C4-2B (cell line): ENCODE results near the gene IL17F.

Source experiments
- ZFX ChIP-seq: fragments of 450-650 bp; IDR thresholded peaks from 2 replicates; pipeline ENCODE4 v1.6.1; 2017
- TF ChIP-seq, protein P1 (sequence below): fragments of 450-650 bp; conservative IDR thresholded peaks from 2 replicates; pipeline ENCODE4 v1.5.1; 2017; ENCODE audit warnings: mild to moderate bottlenecking

DNA sequence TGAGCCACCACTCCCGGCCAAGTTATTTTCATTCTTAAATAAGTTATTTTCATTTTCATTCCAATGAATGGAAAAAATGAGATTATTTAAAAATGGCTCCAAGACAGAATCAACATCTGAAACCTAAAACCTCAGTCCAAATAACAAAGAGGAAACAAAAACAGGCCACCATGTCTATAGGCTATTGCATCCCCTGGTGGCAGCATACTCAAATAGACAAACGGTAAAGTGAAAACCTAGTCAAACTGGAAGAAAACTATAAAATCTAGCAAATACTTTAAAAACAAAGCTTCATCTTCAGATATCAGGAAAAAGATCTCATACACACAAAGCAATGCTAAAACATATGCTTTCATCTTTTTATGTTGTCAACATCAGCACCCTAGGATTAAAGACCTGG lies 37.2 kb downstream of the IL17F start:
- TF ChIP-seq, protein P1, sequence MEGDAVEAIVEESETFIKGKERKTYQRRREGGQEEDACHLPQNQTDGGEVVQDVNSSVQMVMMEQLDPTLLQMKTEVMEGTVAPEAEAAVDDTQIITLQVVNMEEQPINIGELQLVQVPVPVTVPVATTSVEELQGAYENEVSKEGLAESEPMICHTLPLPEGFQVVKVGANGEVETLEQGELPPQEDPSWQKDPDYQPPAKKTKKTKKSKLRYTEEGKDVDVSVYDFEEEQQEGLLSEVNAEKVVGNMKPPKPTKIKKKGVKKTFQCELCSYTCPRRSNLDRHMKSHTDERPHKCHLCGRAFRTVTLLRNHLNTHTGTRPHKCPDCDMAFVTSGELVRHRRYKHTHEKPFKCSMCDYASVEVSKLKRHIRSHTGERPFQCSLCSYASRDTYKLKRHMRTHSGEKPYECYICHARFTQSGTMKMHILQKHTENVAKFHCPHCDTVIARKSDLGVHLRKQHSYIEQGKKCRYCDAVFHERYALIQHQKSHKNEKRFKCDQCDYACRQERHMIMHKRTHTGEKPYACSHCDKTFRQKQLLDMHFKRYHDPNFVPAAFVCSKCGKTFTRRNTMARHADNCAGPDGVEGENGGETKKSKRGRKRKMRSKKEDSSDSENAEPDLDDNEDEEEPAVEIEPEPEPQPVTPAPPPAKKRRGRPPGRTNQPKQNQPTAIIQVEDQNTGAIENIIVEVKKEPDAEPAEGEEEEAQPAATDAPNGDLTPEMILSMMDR, result peak; percentile 57
- TF ChIP-seq ZFX, result no peak
